Right atrium auricular region (tissue), 2 donors: ENCODE data around the gene ZCCHC7. TPM values are rescaled to one million over a fixed set of nuclear protein-coding genes. Genes with fewer than 3 reads are reported as not detected.

ENCODE experiments used
- DNase-seq: peaks from one replicate; pipeline ENCODE4 v3.0.0-alpha.2; 2019; ENCODE audit warnings: low spot score
- H3K27ac ChIP-seq, 2 donors: fragments of 200-600 bp; sonication (generic); 1 replicate in 1 of 2; 2 replicates in 1 of 2; pipeline ENCODE4 v1.5.1; 2016 to 2019
- H3K27me3 ChIP-seq, 2 donors: fragments of 200-600 bp; sonication (generic); one replicate each; pipeline versions ENCODE4 v1.5.1 to v1.6.0; 2017 to 2019
- H3K36me3 ChIP-seq: fragments of 200-600 bp; sonication (generic); one replicate; pipeline ENCODE4 v1.5.1; 2016
- H3K4me1 ChIP-seq, 2 donors: fragments of 200-600 bp; sonication (generic); one replicate each; pipeline versions ENCODE4 v1.5.1 to v1.6.0; 2017 to 2019
- H3K4me3 ChIP-seq, 2 donors: fragments of 200-600 bp; sonication (generic); 1 replicate in 1 of 2; 2 replicates in 1 of 2; pipeline ENCODE4 v1.5.1; 2017 to 2019; ENCODE audit warnings: mild to moderate bottlenecking in 1 of 2, moderate library complexity in 1 of 2
- H3K9me3 ChIP-seq, 2 donors: fragments of 200-600 bp; sonication (generic); one replicate each; pipeline ENCODE4 v1.5.1; 2019
- CTCF ChIP-seq, 2 donors: fragments of 200-600 bp; sonication (generic); IDR thresholded peaks; one replicate each; pipeline ENCODE4 v1.5.1; 2019; ENCODE audit warnings: antibody characterized with exemption in 2 of 2
- total RNA-seq, 2 donors: library from RNA; depleted of rRNA; stranded (reverse); fragments of >200 nt; gene quantifications; one replicate each; pipeline ENCODE4 v1.1.0, GENCODE V29; 2016

The ZCCHC7 gene
- total RNA-seq, 2 donors from 2014 or later = 8.1 to 8.6 TPM

- Histone ChIP-seq H3K36me3 (no peaks in the 10 kb centered on the region), H3K27me3 (no peaks in the 10 kb centered on the region), H3K27ac (no peak overlapping the region), H3K4me3 (no peak overlapping the region), H3K4me1 (no peaks in the 10 kb centered on the region), H3K9me3 (no peaks in the 10 kb centered on the region)
- no peak for TF ChIP-seq CTCF (IDR thresholded peaks at IDR 0.05)
- no peak for DNase-seq
These were observed 205.4 kb downstream of the ZCCHC7 start for GRCh38 chr9:37325778-37326177.

GRCh38 chr9:37327553-37327952, 207.2 kb downstream of the ZCCHC7 start:
- no peak for DNase-seq
- no peaks in the 10 kb centered on the region for H3K4me1 ChIP-seq
- no peaks in the 10 kb centered on the region for H3K9me3 ChIP-seq
- H3K27me3 ChIP-seq = no peaks in the 10 kb centered on the region
- no peaks in the 10 kb centered on the region for H3K36me3 ChIP-seq
- no peak overlapping the region for H3K4me3 ChIP-seq
- no peak overlapping the region for H3K27ac ChIP-seq
- no peak for TF ChIP-seq CTCF (IDR thresholded peaks at IDR 0.05)

GRCh38 chr9:37328556-37329227, 208.3 kb downstream of the ZCCHC7 start:
- no peaks in the 10 kb centered on the region for H3K4me1 ChIP-seq
- no peak for DNase-seq
- H3K36me3 ChIP-seq = no peaks in the 10 kb centered on the region
- H3K27me3 ChIP-seq = no peaks in the 10 kb centered on the region
- H3K27ac ChIP-seq = no peak overlapping the region
- no peak for TF ChIP-seq CTCF (IDR thresholded peaks at IDR 0.05)
- H3K4me3 ChIP-seq = no peak overlapping the region
- no peaks in the 10 kb centered on the region for H3K9me3 ChIP-seq

- H3K9me3 ChIP-seq = no peaks in the 10 kb centered on the region
- H3K4me3 ChIP-seq = no peak overlapping the region
- no peak for DNase-seq
- H3K36me3 ChIP-seq = no peaks in the 10 kb centered on the region
- no peak overlapping the region for H3K27ac ChIP-seq
- no peaks in the 10 kb centered on the region for H3K27me3 ChIP-seq
- H3K4me1 ChIP-seq = no peaks in the 10 kb centered on the region
- TF ChIP-seq CTCF (IDR thresholded peaks at IDR 0.05) = peak in 1 of 2 donors; percentile 31
These were observed 209.2 kb downstream of the ZCCHC7 start for GRCh38 chr9:37329576-37329975.

- H3K9me3 ChIP-seq = no peaks in the 10 kb centered on the region
- no peak for TF ChIP-seq CTCF (IDR thresholded peaks at IDR 0.05)
These were observed 211.5 kb downstream of the ZCCHC7 start for GRCh38 chr9:37331871-37332270.

GRCh38 chr9:37332578-37332977, 212.2 kb downstream of the ZCCHC7 start:
- Histone ChIP-seq H3K9me3 (no peaks in the 10 kb centered on the region), H3K36me3 (no peaks in the 10 kb centered on the region), H3K27ac (no peak overlapping the region), H3K4me1 (no peaks in the 10 kb centered on the region), H3K27me3 (no peaks in the 10 kb centered on the region), H3K4me3 (no peak overlapping the region)
- TF ChIP-seq CTCF (IDR thresholded peaks at IDR 0.05) = no peak
- DNase-seq = no peak

More at GRCh38 chr9:37331871-37332270, 211.5 kb downstream of the ZCCHC7 start:
- Histone ChIP-seq H3K4me3 (no peak overlapping the region), H3K27me3 (no peaks in the 10 kb centered on the region), H3K4me1 (no peaks in the 10 kb centered on the region), H3K27ac (no peak overlapping the region), H3K36me3 (no peaks in the 10 kb centered on the region)
- no peak for DNase-seq
